GM23338 (cell line): ENCODE measurements around the gene METRNL. TPM values are rescaled to one million over a fixed set of nuclear protein-coding genes. Genes with fewer than 3 reads are reported as not detected.

Experiments used
- ATAC-seq: fragments of 200-7000 bp; cut with Tn5 transposase; 3 replicates; pipeline ENCODE4 v1.9.1; 2020
- DNase-seq: peaks from one replicate; pipeline ENCODE4 v3.0.0-alpha.2; 2015; ENCODE audit warnings: low spot score
- H2AFZ ChIP-seq: fragments of 200-600 bp; sonication (generic); 2 replicates; pipeline ENCODE4 v1.8.0; 2016; ENCODE audit warnings: antibody characterized with exemption, mild to moderate bottlenecking, moderate library complexity
- H3F3A ChIP-seq: fragments of 200-600 bp; sonication (generic); replicated peaks from 2 replicates; pipeline ENCODE4 v1.8.0; 2017; ENCODE audit warnings: antibody characterized with exemption, mixed run types, low read depth
- H3K27ac ChIP-seq: fragments of 200-600 bp; sonication (generic); 2 replicates; pipeline ENCODE4 v1.6.1; 2016; ENCODE audit warnings: low read depth
- H3K27me3 ChIP-seq: fragments of 200-600 bp; sonication (generic); 2 replicates; pipeline ENCODE4 v1.8.0; 2016; ENCODE audit warnings: mild to moderate bottlenecking, mixed run types, moderate library complexity; ENCODE audit not compliant: insufficient read depth
- H3K36me3 ChIP-seq: fragments of 200-600 bp; sonication (generic); 2 replicates; pipeline ENCODE4 v1.8.0; 2016; ENCODE audit warnings: mild to moderate bottlenecking; ENCODE audit not compliant: insufficient read depth
- H3K4me1 ChIP-seq: fragments of 200-600 bp; sonication (generic); 2 replicates; pipeline ENCODE4 v1.8.0; 2016; ENCODE audit warnings: mild to moderate bottlenecking, moderate library complexity; ENCODE audit not compliant: insufficient read depth
- H3K4me2 ChIP-seq: fragments of 200-600 bp; sonication (generic); 2 replicates; pipeline ENCODE4 v1.7.1; 2017; ENCODE audit warnings: mixed run types
- H3K4me3 ChIP-seq: fragments of 200-600 bp; sonication (generic); 2 replicates; pipeline ENCODE4 v1.6.1; 2016; ENCODE audit warnings: mixed run types
- H3K79me2 ChIP-seq: fragments of 200-600 bp; sonication (generic); replicated peaks from 2 replicates; pipeline ENCODE4 v1.8.0; 2017; ENCODE audit warnings: mild to moderate bottlenecking; ENCODE audit not compliant: insufficient read depth
- H3K9me2 ChIP-seq: fragments of 200-600 bp; sonication (generic); 2 replicates; pipeline ENCODE4 v1.8.0; 2017; ENCODE audit not compliant: insufficient read depth
- H4K20me1 ChIP-seq: fragments of 200-600 bp; sonication (generic); replicated peaks from 2 replicates; pipeline ENCODE4 v1.8.0; 2017; ENCODE audit warnings: mild to moderate bottlenecking; ENCODE audit not compliant: insufficient read depth
- H3K27ac Mint-ChIP-seq: 2 replicates; pipeline ENCODE4 v1.8.0; 2020; ENCODE audit warnings: inconsistent platforms, mild to moderate bottlenecking, moderate library complexity, mixed read lengths
- H3K27me3 Mint-ChIP-seq: 3 replicates; pipeline ENCODE4 v1.8.0; 2022; ENCODE audit warnings: low read depth, mild to moderate bottlenecking, moderate library complexity, mixed read lengths, inconsistent platforms; ENCODE audit not compliant: insufficient read depth, poor library complexity
- H3K36me3 Mint-ChIP-seq: 3 replicates; pipeline ENCODE4 v1.8.0; 2021; ENCODE audit warnings: low read depth, mild to moderate bottlenecking, inconsistent platforms, moderate library complexity, mixed read lengths
- H3K4me1 Mint-ChIP-seq: 3 replicates; pipeline ENCODE4 v1.8.0; 2020; ENCODE audit warnings: mild to moderate bottlenecking, inconsistent platforms, mixed read lengths
- H3K4me3 Mint-ChIP-seq: 3 replicates; pipeline ENCODE4 v1.8.0; 2021; ENCODE audit warnings: moderate library complexity, mild to moderate bottlenecking, inconsistent platforms, mixed read lengths
- H3K9me3 Mint-ChIP-seq: 3 replicates; pipeline ENCODE4 v1.8.0; 2020; ENCODE audit warnings: moderate library complexity, mild to moderate bottlenecking, inconsistent platforms, mixed read lengths
- CREB1 ChIP-seq: fragments of 250-450 bp; sonication (Bioruptor Pico); IDR thresholded peaks from 2 replicates; pipeline ENCODE4 v1.5.0; 2020; ENCODE audit warnings: low read depth, mild to moderate bottlenecking, moderate library complexity
- ETS1 ChIP-seq: IDR thresholded peaks from 2 replicates; pipeline ENCODE4 v1.6.1; 2016; ENCODE audit warnings: antibody characterized with exemption
- EZH2 ChIP-seq: fragments of 200-600 bp; sonication (generic); IDR thresholded peaks from one replicate; pipeline ENCODE4 v1.8.0; 2017; ENCODE audit warnings: antibody characterized with exemption, mild to moderate bottlenecking, low read depth; ENCODE audit not compliant: unreplicated experiment
- EZH2phosphoT487 ChIP-seq: fragments of 200-600 bp; sonication (generic); IDR thresholded peaks from one replicate; pipeline ENCODE4 v1.8.1; 2018; ENCODE audit warnings: antibody characterized with exemption; ENCODE audit not compliant: unreplicated experiment
- JUNB ChIP-seq: IDR thresholded peaks from one replicate; pipeline ENCODE4 v1.6.1; 2016; ENCODE audit warnings: antibody characterized with exemption; ENCODE audit not compliant: unreplicated experiment
- NANOG ChIP-seq: IDR thresholded peaks from 2 replicates; pipeline ENCODE4 v1.6.1; 2016; ENCODE audit warnings: antibody characterized with exemption, borderline replicate concordance
- POLR2AphosphoS5 ChIP-seq: IDR thresholded peaks from 2 replicates; pipeline ENCODE4 v1.6.1; 2016; ENCODE audit warnings: antibody characterized with exemption, low read depth
- REST ChIP-seq: IDR thresholded peaks from one replicate; pipeline ENCODE4 v1.6.1; 2018; ENCODE audit warnings: antibody characterized with exemption; ENCODE audit not compliant: unreplicated experiment
- STAT1 ChIP-seq: IDR thresholded peaks from one replicate; pipeline ENCODE4 v1.6.1; 2016; ENCODE audit warnings: antibody characterized with exemption; ENCODE audit not compliant: unreplicated experiment
- ZNF114 ChIP-seq: fragments of 250-450 bp; sonication (Bioruptor Pico); IDR thresholded peaks from 2 replicates; pipeline ENCODE4 v1.5.0; 2020; ENCODE audit warnings: mild to moderate bottlenecking, moderate library complexity
- ZNF331 ChIP-seq: fragments of 250-450 bp; sonication (Bioruptor Pico); IDR thresholded peaks from 2 replicates; pipeline ENCODE4 v1.5.0; 2020; ENCODE audit warnings: low read depth, mild to moderate bottlenecking, moderate library complexity
- ZNF462 ChIP-seq: fragments of 250-450 bp; sonication (Bioruptor Pico); IDR thresholded peaks from 2 replicates; pipeline ENCODE4 v1.5.0; 2020; ENCODE audit warnings: mild to moderate bottlenecking, moderate library complexity
- polyA plus RNA-seq: library from polyadenylated mRNA; unstranded; fragments of >200 nt; fragmentation: Nextera tagmentation; extraction: Ambion mirVana; gene quantifications from 2 replicates; pipeline ENCODE4 v1.2.1, GENCODE V29; 2016
- total RNA-seq: library from RNA; depleted of rRNA; stranded (reverse); fragments of >200 nt; shearing (Covaris generic); gene quantifications from 2 replicates; pipeline ENCODE4 v1.2.3, GENCODE V29; 2014
- TF ChIP-seq, protein P1 (sequence below), 2 experiments: fragments of 200-600 bp in 1 of 2; sonication (generic) in 1 of 2; conservative IDR thresholded peaks; 2 replicates each; pipeline versions ENCODE4 v1.5.1 to v1.6.1; 2016 to 2017; ENCODE audit warnings: antibody characterized with exemption in 2 of 2, low read depth in 2 of 2, mild to moderate bottlenecking in 2 of 2, moderate library complexity in 1 of 2

METRNL gene
- total and polyA plus RNA-seq, 2 experiments from 2014 or later = 12.2 to 20.2 TPM

- Histone ChIP-seq H3K4me3 (no peak overlapping the region), H3K9me2 (no peaks in the 10 kb centered on the region), H3K27ac (no peak overlapping the region), H3K4me2 (no peak overlapping the region), H2AFZ (no peak overlapping the region), H3F3A (no peaks in the 10 kb centered on the region), H3K4me1 (no peaks in the 10 kb centered on the region), H3K79me2 (no peaks in the 10 kb centered on the region), H4K20me1 (no peaks in the 10 kb centered on the region), H3K27me3 (no peaks in the 10 kb centered on the region), H3K36me3 (no peaks in the 10 kb centered on the region)
- no peak for ATAC-seq
- TF ChIP-seq ZNF462 (CRISPR knock-in tag) = no peak
- no peak for TF ChIP-seq JUNB
- TF ChIP-seq CREB1 = no peak
- no peak for TF ChIP-seq ZNF114 (CRISPR knock-in tag)
- no peak for TF ChIP-seq ETS1
- no peak for TF ChIP-seq REST
- no peak for TF ChIP-seq POLR2AphosphoS5
- TF ChIP-seq STAT1 = no peak
- TF ChIP-seq ZNF331 (CRISPR knock-in tag) = no peak
- TF ChIP-seq, protein P1, sequence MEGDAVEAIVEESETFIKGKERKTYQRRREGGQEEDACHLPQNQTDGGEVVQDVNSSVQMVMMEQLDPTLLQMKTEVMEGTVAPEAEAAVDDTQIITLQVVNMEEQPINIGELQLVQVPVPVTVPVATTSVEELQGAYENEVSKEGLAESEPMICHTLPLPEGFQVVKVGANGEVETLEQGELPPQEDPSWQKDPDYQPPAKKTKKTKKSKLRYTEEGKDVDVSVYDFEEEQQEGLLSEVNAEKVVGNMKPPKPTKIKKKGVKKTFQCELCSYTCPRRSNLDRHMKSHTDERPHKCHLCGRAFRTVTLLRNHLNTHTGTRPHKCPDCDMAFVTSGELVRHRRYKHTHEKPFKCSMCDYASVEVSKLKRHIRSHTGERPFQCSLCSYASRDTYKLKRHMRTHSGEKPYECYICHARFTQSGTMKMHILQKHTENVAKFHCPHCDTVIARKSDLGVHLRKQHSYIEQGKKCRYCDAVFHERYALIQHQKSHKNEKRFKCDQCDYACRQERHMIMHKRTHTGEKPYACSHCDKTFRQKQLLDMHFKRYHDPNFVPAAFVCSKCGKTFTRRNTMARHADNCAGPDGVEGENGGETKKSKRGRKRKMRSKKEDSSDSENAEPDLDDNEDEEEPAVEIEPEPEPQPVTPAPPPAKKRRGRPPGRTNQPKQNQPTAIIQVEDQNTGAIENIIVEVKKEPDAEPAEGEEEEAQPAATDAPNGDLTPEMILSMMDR (conservative IDR thresholded peaks at IDR 0.05; ENCODE audit: low read depth in 2 of 2) = no peak
- TF ChIP-seq EZH2 = no peak
- no peak for TF ChIP-seq EZH2phosphoT487
- TF ChIP-seq NANOG = no peak
- DNase-seq = no peak
- Mint-ChIP-seq H3K9me3 (peaks cover 3% of the 10 kb centered on the region; the same call in 2 of the 3 replicates), H3K27me3 (peaks cover 10% of the 10 kb centered on the region), H3K4me1 (no peaks in the 10 kb centered on the region), H3K4me3 (no peak overlapping the region), H3K36me3 (no peaks in the 10 kb centered on the region; the same call in 2 of the 3 replicates), H3K27ac (no peak overlapping the region)
Observed at GRCh38 chr17:83064021-83064731, 15.2 kb upstream of the METRNL start.
